Measurements from ENCODE around the gene AIG1.

The AIG1 gene

DNA sequence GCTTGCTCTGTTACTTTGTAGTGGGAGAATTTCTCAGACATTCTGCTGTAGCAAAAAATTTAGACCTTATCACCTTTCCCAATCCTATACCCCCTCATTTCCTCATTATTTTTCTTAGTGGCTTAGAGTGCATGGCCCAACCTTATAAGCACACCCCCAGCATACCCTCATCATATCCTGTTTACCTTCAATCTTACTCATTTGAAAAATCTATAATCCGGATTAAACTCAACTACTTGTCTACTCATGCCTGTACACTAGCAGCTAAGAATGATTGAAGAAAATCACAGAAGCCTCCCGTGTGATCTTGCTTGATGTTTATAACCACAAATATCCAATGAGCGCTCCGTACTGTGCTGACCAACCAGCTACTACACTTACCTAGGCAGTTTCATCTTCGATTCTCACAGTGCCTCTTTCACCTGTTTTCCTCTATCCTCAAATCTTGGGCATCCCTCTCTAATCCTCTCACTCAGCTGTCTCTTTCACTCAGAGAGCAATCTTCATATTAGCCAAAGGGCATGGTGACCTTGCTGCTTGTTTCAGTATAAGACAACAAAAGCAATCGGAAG, 36.6 kb downstream of the AIG1 start:
- no peak for DNase-seq (ENCODE audit: low read depth in 2 of 2)

- no peak for DNase-seq (ENCODE audit: low read depth in 2 of 2)
Measured at GRCh38 chr6:143098054-143098671, 37.5 kb downstream of the AIG1 start.

DNA sequence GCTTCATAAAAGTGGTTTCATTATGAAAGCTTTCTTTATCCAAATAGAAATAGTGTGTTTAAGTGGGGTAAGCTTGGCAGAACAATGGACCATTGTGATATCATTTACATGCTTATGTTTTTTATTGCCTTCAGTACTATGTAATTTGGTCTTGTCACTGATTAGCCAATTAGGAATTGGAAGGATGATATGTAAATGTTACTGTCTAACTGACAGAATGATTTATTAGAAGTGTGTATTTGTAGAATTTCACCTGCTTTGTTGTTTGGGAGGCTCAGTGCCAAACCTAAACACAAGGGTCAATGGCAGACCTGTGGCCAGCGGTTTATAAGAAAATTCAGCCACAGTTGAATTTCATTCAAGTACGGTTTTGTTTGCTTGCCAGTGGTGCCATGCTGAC, 39.0 kb downstream of the AIG1 start:
- DNase-seq (ENCODE audit: low read depth in 2 of 2), result no peak

- DNase-seq (ENCODE audit: low read depth in 2 of 2), result no peak
Measured at GRCh38 chr6:143100429-143100828, 39.7 kb downstream of the AIG1 start.

GRCh38 chr6:143103916-143104315, 43.2 kb downstream of the AIG1 start:
- no peak for DNase-seq (ENCODE audit: low read depth in 2 of 2)

DNA sequence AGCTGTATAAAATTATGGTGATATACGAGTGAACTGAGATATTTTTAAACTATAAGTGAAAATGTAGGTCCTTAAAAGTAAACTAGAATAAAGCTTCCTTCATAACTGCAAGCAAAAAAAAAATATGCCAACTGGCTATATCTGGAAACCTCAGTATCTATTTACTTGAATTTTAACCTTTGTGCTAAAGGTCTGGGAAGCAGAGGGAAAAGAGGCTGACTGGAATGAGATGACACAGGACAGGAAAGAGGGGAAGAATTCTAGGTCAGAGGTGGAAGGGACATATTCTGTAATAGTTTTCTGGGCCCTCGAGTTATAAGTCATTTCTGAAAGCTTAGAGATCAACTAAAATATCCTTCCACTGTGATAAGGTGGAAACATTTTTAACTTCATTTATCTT, 46.8 kb downstream of the AIG1 start:
- no peak for DNase-seq (ENCODE audit: low read depth in 2 of 2)

GRCh38 chr6:143107911-143108761, 47.4 kb downstream of the AIG1 start:
- DNase-seq (ENCODE audit: low read depth in 2 of 2), result no peak

DNA sequence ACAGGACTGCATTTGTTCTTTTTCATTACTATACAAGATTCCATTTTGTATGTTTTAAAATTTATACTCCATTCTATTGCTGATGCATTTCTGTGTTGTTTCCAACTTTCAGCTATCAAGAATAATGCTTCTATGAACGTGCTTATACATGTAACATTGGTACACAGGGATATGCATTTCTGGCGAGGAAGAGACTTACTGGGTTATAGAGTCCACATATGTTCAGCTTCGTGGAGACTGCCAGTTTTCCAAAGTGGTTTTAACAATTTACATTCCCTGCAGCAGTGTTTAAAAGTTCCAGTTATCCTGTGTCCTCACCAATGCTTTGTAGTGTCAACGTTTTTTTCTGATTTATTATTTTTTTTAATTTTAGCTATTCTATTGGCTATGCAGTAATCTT, 48.5 kb downstream of the AIG1 start:
- no peak for DNase-seq (ENCODE audit: low read depth in 2 of 2)

DNA sequence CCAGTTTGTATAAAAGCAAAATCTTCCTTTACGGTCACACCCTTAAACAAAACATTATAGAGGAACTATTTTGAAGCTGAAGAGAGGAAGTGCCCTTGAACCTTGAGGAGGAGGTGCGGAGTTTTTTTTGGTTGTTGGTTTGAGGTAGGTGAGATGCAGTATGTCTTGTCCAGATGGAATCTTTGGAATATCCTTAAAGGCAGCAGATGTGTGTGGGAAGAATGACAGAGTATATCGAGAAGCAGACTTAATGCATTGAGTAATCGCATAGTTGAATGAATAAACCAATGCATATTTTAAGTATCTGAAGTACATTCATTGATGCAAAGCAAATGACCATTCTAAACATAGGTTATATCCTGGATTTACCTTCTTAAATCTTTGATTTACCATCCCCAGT, 49.9 kb downstream of the AIG1 start:
- DNase-seq (ENCODE audit: low read depth in 2 of 2), result no peak

DNA sequence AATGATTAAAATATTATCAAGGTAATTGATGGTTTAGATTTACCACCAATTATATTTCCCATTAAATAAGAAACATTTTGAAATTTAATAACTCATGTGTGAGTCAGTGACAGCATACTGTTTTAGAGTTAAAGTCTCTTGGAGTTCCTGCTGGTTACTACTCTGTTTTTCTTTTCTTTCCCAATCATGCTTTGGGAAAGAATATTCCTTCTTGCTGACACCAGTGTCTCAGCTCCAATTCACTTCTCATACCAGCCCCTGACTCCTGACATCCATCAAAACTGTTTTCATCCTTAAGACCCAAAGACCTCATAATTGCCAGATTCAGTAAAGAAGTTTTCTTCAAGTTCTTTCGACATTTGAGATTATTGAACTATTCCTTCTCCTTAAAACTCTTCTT, 50.3 kb downstream of the AIG1 start:
- no peak for DNase-seq (ENCODE audit: low read depth in 2 of 2)

GRCh38 chr6:143111443-143111842, 50.8 kb downstream of the AIG1 start:
- DNase-seq (ENCODE audit: low read depth in 2 of 2), result no peak

- DNase-seq (ENCODE audit: low read depth in 2 of 2), result no peak
Measured at GRCh38 chr6:143112084-143112768, 51.5 kb downstream of the AIG1 start.

DNA sequence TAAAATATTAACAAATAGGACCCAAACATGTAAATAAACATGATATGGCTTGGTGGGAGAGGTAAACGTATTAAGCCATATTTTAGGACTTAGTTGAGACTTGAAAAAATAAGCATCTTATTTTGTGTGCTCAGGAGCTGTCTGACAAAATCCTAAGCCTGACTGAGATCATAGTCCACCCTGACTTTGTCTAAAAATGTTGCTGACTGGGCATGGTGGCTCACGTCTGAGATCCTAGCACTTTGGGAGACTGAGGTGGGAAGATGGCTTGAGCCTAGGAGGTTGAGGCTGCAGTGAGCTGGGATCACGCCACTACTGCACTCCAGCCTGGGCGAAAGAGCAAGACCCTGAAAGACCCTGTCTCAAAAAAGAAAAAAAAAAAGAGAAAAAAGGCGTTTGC, 52.1 kb downstream of the AIG1 start:
- DNase-seq (ENCODE audit: low read depth in 2 of 2), result no peak

DNA sequence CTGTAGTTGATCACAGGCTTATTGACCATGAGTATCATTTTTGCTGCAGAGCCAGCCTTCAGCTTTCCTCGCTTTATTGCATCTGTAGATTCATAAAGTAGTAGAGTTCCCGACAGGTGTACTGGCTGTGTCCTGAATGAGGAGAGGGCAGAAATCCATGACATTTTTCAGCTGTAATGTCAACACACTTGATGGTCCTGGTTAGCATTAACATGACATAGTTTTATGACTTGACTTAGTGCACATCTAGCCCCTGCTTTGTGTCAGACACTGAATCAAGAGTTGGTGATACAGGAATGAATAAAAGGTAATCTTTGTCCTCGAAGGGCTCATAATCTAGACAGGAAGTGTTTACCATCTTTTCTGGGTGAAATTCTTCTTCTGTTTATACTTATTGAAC, 55.0 kb downstream of the AIG1 start:
- DNase-seq (ENCODE audit: low read depth in 2 of 2), result no peak

DNA sequence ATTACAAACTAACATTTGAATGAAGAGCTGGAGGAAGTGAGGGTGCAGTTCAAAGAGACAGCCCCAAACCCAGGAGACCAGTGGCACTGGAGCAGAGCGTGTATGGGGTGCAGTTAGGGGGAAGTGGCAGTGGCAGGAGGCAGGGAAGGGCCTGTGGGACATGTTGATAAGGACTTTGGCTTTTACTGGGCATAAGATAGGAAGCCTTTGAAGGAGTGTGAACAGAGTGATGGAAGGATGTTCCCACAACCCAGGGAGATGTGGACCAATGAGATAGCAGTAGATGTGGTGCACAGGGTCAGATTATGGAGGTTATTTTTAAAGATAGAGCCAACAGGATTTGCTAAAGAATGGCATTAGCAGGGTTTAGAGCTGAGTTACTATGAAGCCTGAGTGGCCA, 56.4 kb downstream of the AIG1 start:
- no peak for DNase-seq (ENCODE audit: low read depth in 2 of 2)

GRCh38 chr6:143119260-143119659, 58.6 kb downstream of the AIG1 start:
- no peak for DNase-seq (ENCODE audit: low read depth in 2 of 2)

DNA sequence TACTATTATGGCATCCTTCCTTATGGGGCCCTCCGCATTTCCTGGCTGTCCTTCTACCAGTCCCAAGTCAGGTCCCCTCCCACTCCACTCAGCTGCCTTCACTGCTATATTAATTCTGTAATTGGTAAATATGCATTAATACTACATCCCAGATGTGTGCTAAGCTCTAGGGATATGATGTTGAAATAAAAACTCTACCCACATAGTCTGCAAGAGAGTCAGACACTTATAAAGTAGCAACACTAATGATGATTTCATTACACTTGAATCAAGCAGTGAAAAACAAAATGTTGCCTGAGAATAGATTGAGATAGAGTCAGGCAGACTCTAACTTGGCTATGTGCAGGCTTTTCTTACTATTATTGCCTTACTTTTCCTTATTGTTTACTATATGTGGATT, 62.4 kb downstream of the AIG1 start:
- no peak for DNase-seq (ENCODE audit: low read depth in 2 of 2)

GRCh38 chr6:143123941-143124340, 63.3 kb downstream of the AIG1 start:
- DNase-seq (ENCODE audit: low read depth in 2 of 2), result no peak

DNA sequence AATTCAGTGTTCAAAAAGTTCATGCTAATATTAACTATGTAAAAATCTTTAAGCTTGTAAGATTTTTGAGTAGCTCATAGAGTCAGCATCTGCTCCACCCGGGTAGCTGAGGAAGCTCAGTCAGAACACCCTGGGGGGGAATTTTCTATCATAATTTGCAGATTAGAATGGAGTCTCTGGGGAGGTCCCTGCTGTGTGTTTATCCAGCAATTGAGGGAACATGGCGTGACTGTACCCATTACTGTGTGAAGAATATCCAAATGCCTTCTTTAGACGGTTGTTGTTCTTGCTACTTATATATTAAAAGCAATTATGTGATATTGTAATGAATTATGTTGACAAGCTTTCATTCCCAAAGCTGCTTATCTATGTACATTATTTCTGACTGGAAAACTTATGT, 64.8 kb downstream of the AIG1 start:
- DNase-seq (ENCODE audit: low read depth in 2 of 2), result no peak

- DNase-seq (ENCODE audit: low read depth in 2 of 2), result no peak
Measured at GRCh38 chr6:143125864-143126573, 65.3 kb downstream of the AIG1 start.

DNA sequence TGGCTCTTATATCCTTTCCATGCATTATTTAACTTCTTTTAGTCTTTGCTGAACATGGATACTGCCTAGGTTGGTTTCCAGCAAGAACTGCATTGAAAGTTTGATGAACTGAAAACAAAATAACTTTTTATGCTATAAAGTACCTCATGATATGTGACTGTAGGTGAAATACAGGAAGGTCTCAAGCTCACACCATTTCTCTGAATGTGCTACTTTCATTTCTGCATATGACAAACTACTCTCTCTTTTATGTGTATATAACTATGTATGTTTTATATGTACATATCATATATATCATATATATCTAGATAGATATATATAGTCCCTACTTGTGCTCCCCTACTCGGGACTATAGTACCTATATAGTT, 65.9 kb downstream of the AIG1 start:
- DNase-seq (ENCODE audit: low read depth in 2 of 2), result no peak
